ENCODE data around the gene ATP2B2. TPM values are rescaled to one million over a fixed set of nuclear protein-coding genes. Genes with fewer than 3 reads are reported as not detected.

The ATP2B2 gene
- total RNA-seq, 1 experiment from 2014 or later = not detected

- peaks cover 15% of the 10 kb centered on the region for H3K27me3 Mint-ChIP-seq (ENCODE audit: insufficient read depth, unreplicated experiment)
Observed at GRCh38 chr3:10345911-10346310, 159.5 kb downstream of the ATP2B2 start.

DNA sequence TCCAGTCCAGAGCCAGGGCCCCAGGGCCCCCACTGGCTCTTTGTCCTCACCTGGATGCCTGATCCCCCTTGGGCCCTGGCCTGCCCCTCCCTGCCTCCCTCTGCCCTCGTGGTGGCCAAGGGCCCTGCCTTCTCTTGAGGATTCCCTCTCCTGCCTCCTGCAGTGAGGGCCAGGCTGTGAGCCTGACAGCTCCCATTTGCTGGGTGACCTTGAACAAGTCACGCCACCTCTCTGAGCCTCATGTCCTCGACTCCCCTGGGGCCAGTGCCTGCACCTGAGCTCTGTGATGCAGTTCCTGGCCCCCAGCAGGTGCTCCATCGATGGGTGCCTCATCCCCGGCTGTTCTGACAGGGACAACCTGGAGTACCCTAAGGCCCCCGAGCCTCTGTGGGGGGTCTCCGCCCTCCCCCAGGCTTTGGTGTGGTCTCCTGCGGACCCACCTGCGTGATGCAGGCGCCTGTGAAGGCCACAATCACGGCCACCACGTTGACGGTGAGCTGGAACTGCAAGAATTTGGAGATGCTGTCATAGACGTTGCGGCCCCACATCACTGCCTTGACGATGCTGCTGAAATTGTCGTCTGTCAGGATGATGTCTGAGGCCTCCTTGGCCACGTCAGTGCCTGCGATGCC, 160.3 kb downstream of the ATP2B2 start:
- Mint-ChIP-seq H3K36me3 (ENCODE audit: insufficient read depth, unreplicated experiment) (no peaks in the 10 kb centered on the region), H3K4me3 (ENCODE audit: unreplicated experiment) (no peak overlapping the region), H3K9me3 (ENCODE audit: unreplicated experiment) (no peaks in the 10 kb centered on the region), H3K4me1 (ENCODE audit: insufficient read depth, unreplicated experiment) (no peaks in the 10 kb centered on the region), H3K27me3 (ENCODE audit: insufficient read depth, unreplicated experiment) (peaks cover 24% of the 10 kb centered on the region), H3K27ac (ENCODE audit: low read depth, unreplicated experiment) (no peak overlapping the region)
- BruUV-seq (replicated peaks) = no TSS peak
- ChIA-PET CTCF (interaction anchor here (0.6 to 9.5 kb wide), 17 partner anchors 7 to 978 kb away, joined by 3 to 103 read pairs (median 4); partner anchors contain the start of gene SEC13), POLR2A (no interaction called here)
- DNase-seq (ENCODE audit: unreplicated experiment) = no peak
- TF ChIP-seq CTCF (IDR thresholded peaks at IDR 0.05; ENCODE audit: unreplicated experiment) = no peak
- intact Hi-C loops (cut with micrococcal nuclease) = loop anchor here (1.0 kb wide), 1 partner anchor 394 kb away; no protein-coding TSS in a partner anchor

More at GRCh38 chr3:10345911-10346310, 159.5 kb downstream of the ATP2B2 start:
- BruUV-seq (replicated peaks) = no TSS peak
- no peaks in the 10 kb centered on the region for H3K9me3 Mint-ChIP-seq (ENCODE audit: unreplicated experiment)
- no peak overlapping the region for H3K27ac Mint-ChIP-seq (ENCODE audit: low read depth, unreplicated experiment)
- H3K4me1 Mint-ChIP-seq (ENCODE audit: insufficient read depth, unreplicated experiment) = no peaks in the 10 kb centered on the region
- ChIA-PET CTCF (interaction anchor here (0.6 to 9.5 kb wide), 7 partner anchors 9 to 977 kb away, joined by 3 to 103 read pairs (median 3); no protein-coding TSS in a partner anchor), POLR2A (no interaction called here)
- no peak overlapping the region for H3K4me3 Mint-ChIP-seq (ENCODE audit: unreplicated experiment)
- TF ChIP-seq CTCF (IDR thresholded peaks at IDR 0.05; ENCODE audit: unreplicated experiment) = no peak
- H3K36me3 Mint-ChIP-seq (ENCODE audit: insufficient read depth, unreplicated experiment) = no peaks in the 10 kb centered on the region
- intact Hi-C loops (cut with micrococcal nuclease) = no loop called here
- no peak for DNase-seq (ENCODE audit: unreplicated experiment)

- intact Hi-C loops (cut with micrococcal nuclease) = loop anchor here (1.0 kb wide), 1 partner anchor 395 kb away; no protein-coding TSS in a partner anchor
- CTCF ChIA-PET = interaction anchor here (0.5 to 9.5 kb wide), 17 partner anchors 8 to 673 kb away, joined by 3 to 103 read pairs (median 4); partner anchors contain the start of gene SEC13
- H3K36me3 Mint-ChIP-seq (ENCODE audit: insufficient read depth, unreplicated experiment) = no peaks in the 10 kb centered on the region
- no peak overlapping the region for H3K27ac Mint-ChIP-seq (ENCODE audit: low read depth, unreplicated experiment)
- H3K4me1 Mint-ChIP-seq (ENCODE audit: insufficient read depth, unreplicated experiment) = no peaks in the 10 kb centered on the region
- H3K9me3 Mint-ChIP-seq (ENCODE audit: unreplicated experiment) = no peaks in the 10 kb centered on the region
- POLR2A ChIA-PET = interaction anchor here (1.2 kb wide), 1 partner anchor 23 kb away, joined by 4 read pairs; the partner anchor contains the start of gene SEC13
- H3K4me3 Mint-ChIP-seq (ENCODE audit: unreplicated experiment) = no peak overlapping the region
- BruUV-seq (replicated peaks) = no TSS peak
- DNase-seq (ENCODE audit: unreplicated experiment) = peak; percentile 50
- peak; percentile 91 for TF ChIP-seq CTCF (IDR thresholded peaks at IDR 0.05; ENCODE audit: unreplicated experiment)
- H3K27me3 Mint-ChIP-seq (ENCODE audit: insufficient read depth, unreplicated experiment) = peaks cover 31% of the 10 kb centered on the region
Observed at GRCh38 chr3:10344147-10344943, 161.0 kb downstream of the ATP2B2 start.

GRCh38 chr3:10343526-10343925, 161.9 kb downstream of the ATP2B2 start:
- H3K36me3 Mint-ChIP-seq (ENCODE audit: insufficient read depth, unreplicated experiment) = no peaks in the 10 kb centered on the region
- intact Hi-C loops (cut with micrococcal nuclease) = no loop called here
- ChIA-PET POLR2A (interaction anchor here (1.2 kb wide), 1 partner anchor 22 kb away, joined by 4 read pairs; the partner anchor contains the start of gene SEC13), CTCF (interaction anchor here (0.5 to 9.5 kb wide), 13 partner anchors 9 to 969 kb away, joined by 3 to 103 read pairs (median 3); no protein-coding TSS in a partner anchor)
- no TSS peak for BruUV-seq (replicated peaks)
- H3K9me3 Mint-ChIP-seq (ENCODE audit: unreplicated experiment) = no peaks in the 10 kb centered on the region
- no peaks in the 10 kb centered on the region for H3K4me1 Mint-ChIP-seq (ENCODE audit: insufficient read depth, unreplicated experiment)
- no peak for TF ChIP-seq CTCF (IDR thresholded peaks at IDR 0.05; ENCODE audit: unreplicated experiment)
- H3K4me3 Mint-ChIP-seq (ENCODE audit: unreplicated experiment) = no peak overlapping the region
- no peak for DNase-seq (ENCODE audit: unreplicated experiment)
- peaks cover 32% of the 10 kb centered on the region for H3K27me3 Mint-ChIP-seq (ENCODE audit: insufficient read depth, unreplicated experiment)
- H3K27ac Mint-ChIP-seq (ENCODE audit: low read depth, unreplicated experiment) = no peak overlapping the region
